Amniotic epithelial cell (primary cell): Measurements from ENCODE around the gene SPTSSA.
"Not testable (repeated sequence)": the region's sequence is repeated elsewhere in the genome, so short reads cannot be mapped to it uniquely, and the experiment has no call there.

Source experiments
- DNase-seq: peaks from one replicate; pipeline ENCODE4 v3.0.0-alpha.2; 2010; ENCODE audit warnings: low read depth

SPTSSA gene

DNA sequence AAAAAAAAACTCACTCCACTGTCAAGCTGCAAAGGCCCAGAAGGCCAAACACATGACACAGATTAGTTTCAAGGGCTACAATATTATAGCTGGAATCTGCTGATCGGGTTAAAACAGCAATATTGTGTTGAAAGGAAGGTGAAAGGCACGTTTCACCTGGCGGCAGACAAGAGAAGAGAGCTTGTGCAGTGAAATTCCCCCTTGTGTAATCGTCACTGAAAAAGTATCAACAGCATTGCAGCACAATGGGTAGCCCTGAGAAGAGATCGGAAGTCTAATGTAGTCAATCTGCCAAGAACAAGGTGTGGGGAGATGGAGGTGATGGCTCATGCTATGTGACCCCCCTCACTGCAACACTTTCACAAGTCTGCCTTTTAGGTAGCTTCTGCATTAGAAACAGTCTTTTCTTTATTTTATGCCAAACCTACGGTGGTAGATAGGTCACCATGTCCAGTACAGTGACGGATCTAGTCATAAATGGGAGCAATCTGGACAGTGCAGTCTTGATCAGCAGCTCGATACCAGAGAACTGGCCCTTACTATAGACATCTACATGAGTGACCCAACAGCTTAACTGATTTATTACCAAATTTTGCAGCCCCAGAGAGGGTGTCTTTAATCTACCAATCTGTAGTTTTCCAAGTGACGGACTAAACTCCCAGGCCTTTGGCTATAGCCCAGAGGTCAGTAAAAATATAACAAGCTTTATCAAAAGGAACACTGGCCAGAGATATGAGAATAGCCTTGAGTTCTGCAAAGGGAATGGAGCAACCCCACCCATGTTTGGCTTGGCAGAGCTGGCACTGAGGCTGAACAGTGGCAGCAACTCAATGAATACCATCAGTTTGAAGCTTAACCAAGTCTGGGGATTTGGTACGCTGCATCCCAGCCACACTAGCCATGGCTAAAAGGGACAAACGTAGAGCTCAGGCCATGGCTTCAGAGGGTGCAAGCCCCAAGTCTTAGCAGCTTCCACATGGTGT, 35.4 kb downstream of the SPTSSA start:
- DNase-seq: no peak

DNA sequence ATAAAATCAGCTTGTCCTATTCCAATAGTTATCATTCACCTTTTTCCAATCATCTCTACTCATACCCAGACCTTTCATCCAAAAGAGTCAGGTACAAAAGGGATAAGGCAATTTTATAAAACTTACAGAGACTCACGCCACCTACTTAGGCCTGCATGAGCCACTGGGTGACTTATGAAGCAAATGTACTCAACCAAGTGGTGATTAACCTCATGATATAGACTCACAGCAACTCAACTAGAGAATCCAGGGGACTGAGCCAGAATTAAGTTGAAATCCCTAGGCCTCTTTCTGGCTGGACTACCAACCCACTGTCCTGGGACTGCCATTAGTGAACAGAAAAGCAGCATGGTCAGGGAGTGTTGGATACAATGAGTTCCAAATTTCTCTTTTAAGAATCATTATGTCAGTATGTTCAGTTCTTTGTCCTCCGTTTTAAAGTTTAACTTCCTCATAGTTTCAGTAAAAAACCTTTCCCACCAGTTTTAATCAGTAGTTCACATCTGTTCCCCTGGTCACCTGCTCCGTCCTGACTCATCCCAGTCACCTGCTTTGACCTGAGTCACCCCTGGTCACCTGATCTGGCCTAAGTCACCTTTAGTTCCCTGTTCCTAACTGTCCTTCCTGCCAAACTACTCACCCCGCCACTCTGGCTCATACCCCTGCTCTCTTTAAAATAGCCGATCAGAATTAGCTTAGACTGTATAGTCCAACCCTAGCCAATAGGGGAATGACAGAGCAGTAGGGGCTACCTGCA, 36.8 kb downstream of the SPTSSA start:
- DNase-seq: no peak

DNA sequence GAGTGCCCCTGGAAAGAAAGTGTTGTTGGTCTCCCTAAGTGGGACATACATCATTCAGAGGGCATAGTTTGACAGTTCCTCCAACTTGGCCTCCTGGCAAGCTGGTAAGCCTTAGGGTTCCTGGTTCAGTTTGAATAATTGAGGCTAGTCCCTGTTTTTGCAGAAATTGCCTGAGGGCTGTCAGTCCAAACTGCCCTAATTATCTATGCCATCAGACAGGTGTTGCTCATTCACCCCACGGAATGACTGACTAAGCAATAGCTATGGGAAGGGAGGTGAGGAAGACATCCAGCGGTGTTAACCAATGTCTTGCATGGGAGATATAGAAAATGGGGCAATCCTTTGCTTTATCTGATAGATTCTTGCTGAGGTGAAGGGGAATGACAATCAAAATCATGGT, 37.6 kb downstream of the SPTSSA start:
- DNase-seq: no peak

DNA sequence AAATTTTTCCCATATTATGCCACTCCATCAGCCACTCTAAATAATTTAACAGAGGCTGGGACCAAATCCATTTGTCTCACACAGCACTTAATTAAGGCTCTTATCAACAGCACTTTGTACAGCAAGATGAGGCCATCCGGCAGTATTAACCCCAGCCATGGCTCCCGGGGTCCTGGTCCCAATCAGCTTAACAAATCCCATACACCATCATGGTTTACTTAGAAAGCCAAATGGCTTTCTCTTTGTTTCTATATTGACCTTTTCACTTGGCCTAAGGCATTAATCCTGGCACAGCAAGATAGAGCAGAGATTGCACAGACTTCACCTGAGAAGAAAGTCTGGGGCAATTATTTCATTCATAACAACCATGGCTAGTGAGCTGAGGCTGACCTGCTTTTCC, 38.6 kb downstream of the SPTSSA start:
- no peak for DNase-seq

DNA sequence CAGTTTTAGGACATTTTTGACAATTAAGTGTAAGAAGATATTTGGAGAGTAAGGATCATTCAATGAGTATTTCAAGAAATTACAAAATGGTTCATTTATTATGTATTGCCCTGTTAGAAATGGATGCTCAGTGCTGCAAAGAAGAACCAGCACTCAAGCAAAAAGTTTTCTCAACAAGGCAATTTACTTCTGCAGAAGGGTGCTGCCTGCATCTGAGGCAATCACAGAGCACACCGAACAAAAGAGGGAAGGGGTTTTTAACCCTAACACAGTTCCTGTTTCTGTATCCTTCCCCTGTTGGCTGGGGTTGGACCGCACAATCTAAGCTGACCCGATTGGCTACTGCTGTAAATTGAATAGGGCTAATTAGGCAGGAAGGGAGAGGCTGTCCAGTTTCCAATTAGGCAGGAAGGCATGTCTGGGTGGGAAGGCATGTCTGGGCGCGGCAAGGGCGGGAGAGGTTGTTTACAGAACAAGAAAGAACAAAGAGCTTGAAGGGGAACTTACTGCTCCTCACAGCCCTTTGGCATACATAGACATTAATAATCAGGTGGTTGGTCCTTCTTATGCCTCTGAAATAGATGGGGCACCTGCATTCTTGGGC, 41.4 kb downstream of the SPTSSA start:
- DNase-seq: no peak

DNA sequence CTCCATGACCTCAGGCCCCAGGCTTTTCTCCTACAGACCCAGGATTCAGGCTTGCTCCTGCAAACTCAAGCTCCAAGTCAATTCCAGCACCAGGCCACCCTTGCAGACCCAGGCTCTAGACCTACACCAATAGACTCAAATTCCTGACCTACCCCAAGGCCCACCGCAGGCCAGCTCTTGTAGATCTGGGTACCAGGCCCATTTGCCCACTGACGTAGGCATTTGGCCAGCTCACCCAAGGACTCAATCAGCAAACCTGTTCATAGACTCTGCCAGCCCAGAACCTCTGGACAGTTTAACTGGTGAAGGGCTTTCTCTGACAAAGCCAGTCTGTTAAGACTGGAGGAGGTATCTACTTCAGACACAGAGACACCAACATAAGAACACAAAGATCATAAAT, 52.3 kb downstream of the SPTSSA start:
- DNase-seq: no peak

DNA sequence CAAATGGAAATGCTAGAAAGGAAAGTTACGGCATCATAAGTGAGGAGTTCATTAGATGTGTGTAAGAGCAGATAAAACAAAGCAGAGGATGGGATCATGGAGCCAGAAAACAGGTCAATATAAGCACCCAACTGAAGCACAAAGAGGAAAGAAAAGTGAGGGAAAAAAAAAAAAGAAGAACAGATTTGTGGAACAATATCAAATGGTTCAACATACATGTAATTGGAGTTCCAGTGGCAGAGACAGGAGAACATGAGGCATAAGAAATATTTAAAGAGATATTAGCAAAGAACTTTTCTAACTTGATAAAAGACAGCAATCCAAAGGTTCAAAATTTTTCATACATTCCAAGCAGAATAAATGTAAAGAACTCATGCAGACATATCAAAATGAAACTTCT, 54.1 kb downstream of the SPTSSA start:
- DNase-seq: no peak

DNA sequence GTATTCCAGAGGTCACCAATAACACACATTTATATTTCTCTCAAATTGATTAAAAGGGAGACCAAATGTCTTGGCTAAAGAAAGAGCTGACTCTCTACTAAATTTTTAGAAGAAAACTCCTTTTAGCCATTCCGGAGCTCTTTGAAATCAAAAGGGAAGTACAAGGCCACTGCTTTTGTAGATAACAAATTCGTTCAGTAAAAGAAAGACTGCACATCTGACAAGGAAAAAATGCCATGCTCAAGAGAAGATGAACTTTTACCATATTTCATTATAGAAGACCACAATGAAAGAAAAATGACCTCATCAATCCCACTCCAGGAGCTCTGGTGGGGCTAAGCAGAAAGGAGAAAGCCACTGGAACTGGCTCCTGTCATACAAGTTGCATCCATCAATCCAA, 57.6 kb downstream of the SPTSSA start:
- no peak for DNase-seq

DNA sequence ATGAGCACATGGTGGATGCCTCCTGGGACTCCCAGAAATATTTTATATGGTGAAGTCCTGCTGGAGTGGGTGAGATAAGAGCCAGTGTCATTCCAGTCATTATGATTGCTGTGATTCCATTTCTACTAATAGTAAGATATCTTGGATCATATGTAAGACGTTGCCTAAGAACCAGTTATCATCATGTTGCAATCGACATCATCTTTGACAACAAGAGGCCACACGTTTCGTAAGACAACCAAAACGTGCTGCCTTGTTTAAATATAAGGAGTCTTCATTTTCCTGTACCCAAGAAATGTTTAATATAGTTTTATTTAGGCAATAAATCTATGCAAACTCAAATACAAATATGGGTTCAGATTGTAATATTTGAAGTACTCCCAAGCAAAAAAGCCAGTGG, 58.4 kb downstream of the SPTSSA start:
- peak; percentile 68 for DNase-seq

DNA sequence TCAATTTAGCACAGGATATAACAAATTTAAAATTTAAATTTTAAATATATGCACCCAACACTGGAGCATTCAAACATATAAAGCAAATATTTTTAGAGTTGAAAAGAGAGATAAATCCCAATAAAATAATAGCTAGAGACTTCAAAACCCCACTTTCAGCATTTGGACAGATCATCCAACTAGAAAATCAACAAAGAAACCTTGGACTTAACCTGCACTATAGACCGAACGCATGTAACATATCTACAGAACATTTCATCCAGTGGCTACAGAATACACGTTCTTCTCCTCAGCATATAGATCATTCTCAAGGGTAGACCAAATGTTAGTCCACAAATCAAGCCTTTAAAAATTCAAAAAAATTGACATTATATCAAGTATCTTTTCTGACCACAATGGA, 64.0 kb downstream of the SPTSSA start:
- peak; percentile 17 for DNase-seq

DNA sequence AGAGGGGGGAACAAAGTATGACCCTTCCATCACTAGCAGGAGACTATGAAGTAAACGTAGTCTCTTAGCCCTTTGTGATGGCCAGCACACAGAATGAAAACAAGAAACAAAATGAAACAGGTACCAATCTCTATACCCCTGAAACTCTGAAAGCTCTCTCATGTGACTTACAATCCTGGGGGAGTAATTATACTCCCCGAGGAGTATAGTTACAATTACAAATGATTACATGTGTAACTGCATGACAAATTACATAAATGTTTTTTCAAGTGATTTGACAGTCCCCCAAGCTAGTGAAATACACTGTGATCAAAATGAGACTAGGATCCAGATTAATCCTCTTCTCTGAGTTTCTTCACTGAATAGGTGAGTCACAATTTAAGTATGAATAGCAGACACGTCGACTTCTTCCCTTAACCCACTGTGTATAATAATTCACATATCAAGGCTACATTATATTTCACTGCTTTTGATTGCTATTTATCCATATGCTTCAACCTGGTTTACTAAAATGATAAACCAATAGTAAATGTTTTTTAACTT, 74.0 kb downstream of the SPTSSA start:
- DNase-seq: peak; percentile 33

DNA sequence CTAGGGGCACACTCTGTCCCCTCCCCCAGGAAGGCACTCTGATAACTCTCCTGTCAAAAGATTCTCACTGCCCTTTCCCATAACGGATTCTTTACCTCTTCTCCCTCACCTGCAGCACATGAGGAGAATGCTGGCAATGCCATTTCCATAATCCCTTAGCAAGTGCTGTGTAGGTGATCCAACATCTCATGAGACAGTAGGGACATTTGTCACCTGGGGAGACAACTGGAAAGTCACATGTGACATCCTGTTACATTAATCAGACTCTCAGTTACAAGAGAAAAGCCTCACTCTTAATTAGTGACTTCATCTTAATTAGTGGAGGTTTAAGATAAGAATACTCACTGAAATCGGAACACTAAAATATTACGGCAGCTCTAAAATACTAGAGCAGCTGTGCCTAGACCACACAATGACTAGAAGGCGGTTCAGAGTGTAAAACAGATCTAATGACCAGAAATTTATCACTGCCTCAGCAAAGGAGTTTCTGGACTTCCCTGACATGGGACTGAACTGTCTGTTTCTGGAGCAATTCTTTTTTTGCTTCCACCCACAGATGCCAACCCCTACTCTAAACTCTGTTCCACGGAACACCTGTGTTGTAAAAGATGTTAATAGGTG, 75.1 kb downstream of the SPTSSA start:
- no peak for DNase-seq

DNA sequence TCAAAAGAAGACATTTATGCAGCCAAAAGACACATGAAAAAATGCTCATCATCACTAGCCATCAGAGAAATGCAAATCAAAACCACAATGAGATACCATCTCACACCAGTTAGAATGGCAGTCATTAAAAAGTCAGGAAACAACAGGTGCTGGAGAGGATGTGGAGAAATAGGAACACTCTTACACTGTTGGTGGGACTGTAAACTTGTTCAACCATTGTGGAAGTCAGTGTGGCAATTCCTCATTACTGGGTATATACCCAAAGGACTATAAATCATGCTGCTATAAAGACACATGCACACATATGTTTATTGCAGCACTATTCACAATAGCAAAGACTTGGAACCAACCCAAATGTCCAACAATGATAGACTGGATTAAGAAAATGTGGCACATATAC, 76.2 kb downstream of the SPTSSA start:
- DNase-seq: not testable (repeated sequence)

DNA sequence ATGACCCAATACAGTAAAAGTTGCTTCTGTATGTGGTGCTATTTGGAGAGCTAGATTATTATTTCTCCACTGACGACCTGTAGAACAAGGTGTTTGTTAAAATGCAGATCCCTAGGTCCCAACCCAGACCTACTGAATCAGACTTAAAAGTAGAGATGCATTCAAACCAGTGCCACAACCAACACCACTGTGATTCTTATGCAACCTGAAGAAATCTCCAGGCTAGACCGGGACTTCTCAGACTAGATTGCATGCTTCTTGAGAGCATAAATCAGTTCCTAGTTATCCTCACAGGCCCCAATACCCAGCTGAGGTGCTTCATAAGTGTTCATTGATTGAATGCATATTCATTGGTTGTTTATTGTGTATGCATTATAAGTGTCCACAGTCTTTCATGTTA, 78.2 kb downstream of the SPTSSA start:
- DNase-seq: no peak
